ENCODE data around the gene HRH1. TPM values are rescaled to one million over a fixed set of nuclear protein-coding genes. Genes with fewer than 3 reads are reported as not detected.

HRH1 gene
- total and polyA plus RNA-seq, 2 experiments from 2014 or later = not detected

GRCh38 chr3:11126653-11127052, 27.6 kb upstream of the HRH1 start:
- H3K27ac Mint-ChIP-seq = no peak overlapping the region
- no peaks in the 10 kb centered on the region for H3K36me3 ChIP-seq (ENCODE audit: insufficient read depth)
- H3K27ac ChIP-seq (ENCODE audit: low read depth) = no peak overlapping the region
- H3K27me3 Mint-ChIP-seq (ENCODE audit: insufficient read depth, low read depth, poor library complexity) = peaks cover 3% of the 10 kb centered on the region
- TF ChIP-seq ZNF114 (CRISPR knock-in tag; IDR thresholded peaks at IDR 0.05) (no peak), JUNB (IDR thresholded peaks at IDR 0.05; ENCODE audit: unreplicated experiment) (no peak), POLR2AphosphoS5 (IDR thresholded peaks at IDR 0.05; ENCODE audit: low read depth) (no peak), CTCF (conservative IDR thresholded peaks at IDR 0.05; ENCODE audit: low read depth in 2 of 2) (no peak), STAT1 (IDR thresholded peaks at IDR 0.05; ENCODE audit: unreplicated experiment) (no peak), NANOG (IDR thresholded peaks at IDR 0.05; ENCODE audit: borderline replicate concordance) (no peak)
- no peaks in the 10 kb centered on the region for H3K9me2 ChIP-seq (ENCODE audit: insufficient read depth)
- H3K4me2 ChIP-seq = no peak overlapping the region
- peaks cover 3% of the 10 kb centered on the region; the same call in 2 of the 3 replicates for H3K36me3 Mint-ChIP-seq (ENCODE audit: low read depth)
- ATAC-seq (no peak), DNase-seq (ENCODE audit: low spot score) (no peak)
- H3K4me1 ChIP-seq (ENCODE audit: insufficient read depth) = no peaks in the 10 kb centered on the region
- H3K79me2 ChIP-seq (replicated peaks; ENCODE audit: insufficient read depth) = no peaks in the 10 kb centered on the region
- H4K20me1 ChIP-seq (replicated peaks; ENCODE audit: insufficient read depth) = no peaks in the 10 kb centered on the region
- no peaks in the 10 kb centered on the region for H3F3A ChIP-seq (replicated peaks; ENCODE audit: low read depth)
- no peak overlapping the region for H2AFZ ChIP-seq
- peaks cover 18% of the 10 kb centered on the region for H3K9me3 Mint-ChIP-seq
- no peaks in the 10 kb centered on the region; the same call in 2 of the 3 replicates for H3K4me1 Mint-ChIP-seq
- H3K4me3 Mint-ChIP-seq = no peak overlapping the region
- H3K4me3 ChIP-seq = no peak overlapping the region
- H3K27me3 ChIP-seq (ENCODE audit: insufficient read depth) = no peaks in the 10 kb centered on the region

DNA sequence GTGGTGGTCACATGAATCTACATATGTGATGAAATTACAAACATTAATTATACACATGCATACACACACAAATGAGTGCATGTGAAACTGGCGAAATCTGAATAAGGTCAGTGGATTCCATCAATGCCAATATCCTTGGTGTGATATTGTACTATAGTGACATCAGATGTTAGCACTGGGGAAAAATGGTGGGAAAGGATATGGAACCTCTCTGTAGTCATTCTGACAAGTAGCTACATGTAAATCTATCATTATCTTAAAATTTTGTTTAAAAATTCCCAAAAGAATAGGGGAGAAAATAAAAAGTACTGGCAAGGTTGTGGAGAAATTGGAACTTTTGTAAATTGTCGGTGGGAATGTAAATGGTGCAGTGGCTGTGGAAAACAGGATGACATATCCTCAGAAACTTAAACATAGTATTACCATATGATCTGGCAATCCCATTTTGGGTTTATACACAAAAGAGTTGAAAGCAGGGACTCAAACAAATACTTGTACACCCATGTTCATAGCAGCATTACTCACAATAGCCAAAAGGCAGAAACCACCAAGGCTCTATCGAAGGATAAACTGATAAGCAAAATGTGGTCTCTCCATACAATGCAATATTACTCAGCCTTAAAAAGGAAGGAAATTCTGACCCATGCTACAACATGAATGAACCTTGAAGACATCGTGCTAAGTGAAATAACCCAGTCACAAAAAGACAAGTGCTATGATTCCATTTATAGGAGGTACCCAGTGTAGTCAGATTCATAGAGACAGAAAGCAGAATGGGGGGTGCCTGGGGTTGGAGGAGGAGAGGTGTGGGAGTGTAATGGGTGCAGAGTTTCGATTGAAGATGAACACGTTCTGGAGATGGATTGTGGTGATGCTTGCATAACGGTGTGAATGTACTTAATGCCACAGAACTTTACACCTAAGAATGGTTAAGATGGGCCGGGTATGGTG, 25.3 kb upstream of the HRH1 start:
- H4K20me1 ChIP-seq (replicated peaks; ENCODE audit: insufficient read depth) = no peaks in the 10 kb centered on the region
- TF ChIP-seq EZH2 (IDR thresholded peaks at IDR 0.05; ENCODE audit: low read depth, unreplicated experiment) = no peak
- no peak for TF ChIP-seq JUNB (IDR thresholded peaks at IDR 0.05; ENCODE audit: unreplicated experiment)
- no peak for TF ChIP-seq CTCF (conservative IDR thresholded peaks at IDR 0.05; ENCODE audit: low read depth in 2 of 2)
- TF ChIP-seq CREB1 (CRISPR knock-in tag; IDR thresholded peaks at IDR 0.05; ENCODE audit: low read depth) = no peak
- TF ChIP-seq EZH2phosphoT487 (IDR thresholded peaks at IDR 0.05; ENCODE audit: unreplicated experiment) = no peak
- no peak for TF ChIP-seq ZNF331 (CRISPR knock-in tag; IDR thresholded peaks at IDR 0.05; ENCODE audit: low read depth)

More for the DNA sequence above, 25.3 kb upstream of the HRH1 start:
- Histone ChIP-seq H3F3A (replicated peaks; ENCODE audit: low read depth) (no peaks in the 10 kb centered on the region), H3K4me3 (no peak overlapping the region), H2AFZ (no peak overlapping the region), H3K79me2 (replicated peaks; ENCODE audit: insufficient read depth) (no peaks in the 10 kb centered on the region), H3K9me2 (ENCODE audit: insufficient read depth) (no peaks in the 10 kb centered on the region), H3K27me3 (ENCODE audit: insufficient read depth) (no peaks in the 10 kb centered on the region), H3K27ac (ENCODE audit: low read depth) (no peak overlapping the region), H3K4me2 (no peak overlapping the region), H3K4me1 (ENCODE audit: insufficient read depth) (no peaks in the 10 kb centered on the region), H3K36me3 (ENCODE audit: insufficient read depth) (no peaks in the 10 kb centered on the region)
- Mint-ChIP-seq H3K27ac (no peak overlapping the region), H3K36me3 (ENCODE audit: low read depth) (no peaks in the 10 kb centered on the region), H3K9me3 (peaks cover 2% of the 10 kb centered on the region; the same call in 2 of the 3 replicates), H3K4me1 (no peaks in the 10 kb centered on the region; the same call in 2 of the 3 replicates), H3K27me3 (ENCODE audit: insufficient read depth, low read depth, poor library complexity) (peaks cover 3% of the 10 kb centered on the region), H3K4me3 (no peak overlapping the region)
- DNase-seq (ENCODE audit: low spot score) (no peak), ATAC-seq (no peak)
